ENCODE results near the gene VEZT.

Gene VEZT

GRCh38 chr12:95201056-95201670 lies 16.4 kb upstream of the VEZT start:
- H3K27ac ChIP-seq, result no peak overlapping the region

GRCh38 chr12:95202691-95203486 lies 14.7 kb upstream of the VEZT start:
- TF ChIP-seq CTCF (conservative IDR thresholded peaks at IDR 0.05), result no peak
- no peak overlapping the region for H3K27ac ChIP-seq

More at GRCh38 chr12:95201056-95201670, 16.4 kb upstream of the VEZT start:
- no peak for TF ChIP-seq CTCF (conservative IDR thresholded peaks at IDR 0.05)

- no peak overlapping the region for H3K27ac ChIP-seq
- no peak for TF ChIP-seq CTCF (conservative IDR thresholded peaks at IDR 0.05)
Observed at GRCh38 chr12:95203487-95204030, 14.0 kb upstream of the VEZT start.

GRCh38 chr12:95204141-95204866 lies 13.3 kb upstream of the VEZT start:
- no peak for TF ChIP-seq CTCF (conservative IDR thresholded peaks at IDR 0.05)
- H3K27ac ChIP-seq, result no peak overlapping the region

- no peak for TF ChIP-seq CTCF (conservative IDR thresholded peaks at IDR 0.05)
- H3K27ac ChIP-seq, result no peak overlapping the region
Observed at GRCh38 chr12:95205016-95205624, 12.5 kb upstream of the VEZT start.

- no peak for TF ChIP-seq CTCF (conservative IDR thresholded peaks at IDR 0.05)
Observed at GRCh38 chr12:95205685-95206084, 11.9 kb upstream of the VEZT start.

GRCh38 chr12:95206916-95207315 lies 10.7 kb upstream of the VEZT start:
- no peak for TF ChIP-seq CTCF (conservative IDR thresholded peaks at IDR 0.05)
- H3K27ac ChIP-seq, result no peak overlapping the region

More at GRCh38 chr12:95205685-95206084, 11.9 kb upstream of the VEZT start:
- H3K27ac ChIP-seq, result no peak overlapping the region
